GM23338 (cell line): ENCODE data around the gene MRPS14. TPM values are rescaled to one million over a fixed set of nuclear protein-coding genes. Genes with fewer than 3 reads are reported as not detected.

Source experiments
- ATAC-seq: fragments of 200-7000 bp; cut with Tn5 transposase; 3 replicates; pipeline ENCODE4 v1.9.1; 2020
- DNase-seq: peaks from one replicate; pipeline ENCODE4 v3.0.0-alpha.2; 2015; ENCODE audit warnings: low spot score
- H2AFZ ChIP-seq: fragments of 200-600 bp; sonication (generic); 2 replicates; pipeline ENCODE4 v1.8.0; 2016; ENCODE audit warnings: antibody characterized with exemption, mild to moderate bottlenecking, moderate library complexity
- H3F3A ChIP-seq: fragments of 200-600 bp; sonication (generic); replicated peaks from 2 replicates; pipeline ENCODE4 v1.8.0; 2017; ENCODE audit warnings: antibody characterized with exemption, mixed run types, low read depth
- H3K27ac ChIP-seq: fragments of 200-600 bp; sonication (generic); 2 replicates; pipeline ENCODE4 v1.6.1; 2016; ENCODE audit warnings: low read depth
- H3K27me3 ChIP-seq: fragments of 200-600 bp; sonication (generic); 2 replicates; pipeline ENCODE4 v1.8.0; 2016; ENCODE audit warnings: mild to moderate bottlenecking, mixed run types, moderate library complexity; ENCODE audit not compliant: insufficient read depth
- H3K36me3 ChIP-seq: fragments of 200-600 bp; sonication (generic); 2 replicates; pipeline ENCODE4 v1.8.0; 2016; ENCODE audit warnings: mild to moderate bottlenecking; ENCODE audit not compliant: insufficient read depth
- H3K4me1 ChIP-seq: fragments of 200-600 bp; sonication (generic); 2 replicates; pipeline ENCODE4 v1.8.0; 2016; ENCODE audit warnings: mild to moderate bottlenecking, moderate library complexity; ENCODE audit not compliant: insufficient read depth
- H3K4me2 ChIP-seq: fragments of 200-600 bp; sonication (generic); 2 replicates; pipeline ENCODE4 v1.7.1; 2017; ENCODE audit warnings: mixed run types
- H3K4me3 ChIP-seq: fragments of 200-600 bp; sonication (generic); 2 replicates; pipeline ENCODE4 v1.6.1; 2016; ENCODE audit warnings: mixed run types
- H3K79me2 ChIP-seq: fragments of 200-600 bp; sonication (generic); replicated peaks from 2 replicates; pipeline ENCODE4 v1.8.0; 2017; ENCODE audit warnings: mild to moderate bottlenecking; ENCODE audit not compliant: insufficient read depth
- H3K9me2 ChIP-seq: fragments of 200-600 bp; sonication (generic); 2 replicates; pipeline ENCODE4 v1.8.0; 2017; ENCODE audit not compliant: insufficient read depth
- H4K20me1 ChIP-seq: fragments of 200-600 bp; sonication (generic); replicated peaks from 2 replicates; pipeline ENCODE4 v1.8.0; 2017; ENCODE audit warnings: mild to moderate bottlenecking; ENCODE audit not compliant: insufficient read depth
- H3K27ac Mint-ChIP-seq: 2 replicates; pipeline ENCODE4 v1.8.0; 2020; ENCODE audit warnings: inconsistent platforms, mild to moderate bottlenecking, moderate library complexity, mixed read lengths
- H3K27me3 Mint-ChIP-seq: 3 replicates; pipeline ENCODE4 v1.8.0; 2022; ENCODE audit warnings: low read depth, mild to moderate bottlenecking, moderate library complexity, mixed read lengths, inconsistent platforms; ENCODE audit not compliant: insufficient read depth, poor library complexity
- H3K36me3 Mint-ChIP-seq: 3 replicates; pipeline ENCODE4 v1.8.0; 2021; ENCODE audit warnings: low read depth, mild to moderate bottlenecking, inconsistent platforms, moderate library complexity, mixed read lengths
- H3K4me1 Mint-ChIP-seq: 3 replicates; pipeline ENCODE4 v1.8.0; 2020; ENCODE audit warnings: mild to moderate bottlenecking, inconsistent platforms, mixed read lengths
- H3K4me3 Mint-ChIP-seq: 3 replicates; pipeline ENCODE4 v1.8.0; 2021; ENCODE audit warnings: moderate library complexity, mild to moderate bottlenecking, inconsistent platforms, mixed read lengths
- H3K9me3 Mint-ChIP-seq: 3 replicates; pipeline ENCODE4 v1.8.0; 2020; ENCODE audit warnings: moderate library complexity, mild to moderate bottlenecking, inconsistent platforms, mixed read lengths
- CTCF ChIP-seq, 2 experiments: fragments of 200-600 bp in 1 of 2; sonication (generic) in 1 of 2; conservative IDR thresholded peaks; 2 replicates each; pipeline versions ENCODE4 v1.5.1 to v1.6.1; 2016 to 2017; ENCODE audit warnings: antibody characterized with exemption in 2 of 2, low read depth in 2 of 2, mild to moderate bottlenecking in 2 of 2, moderate library complexity in 1 of 2
- ZNF462 ChIP-seq: fragments of 250-450 bp; sonication (Bioruptor Pico); IDR thresholded peaks from 2 replicates; pipeline ENCODE4 v1.5.0; 2020; ENCODE audit warnings: mild to moderate bottlenecking, moderate library complexity
- polyA plus RNA-seq: library from polyadenylated mRNA; unstranded; fragments of >200 nt; fragmentation: Nextera tagmentation; extraction: Ambion mirVana; gene quantifications from 2 replicates; pipeline ENCODE4 v1.2.1, GENCODE V29; 2016
- total RNA-seq: library from RNA; depleted of rRNA; stranded (reverse); fragments of >200 nt; shearing (Covaris generic); gene quantifications from 2 replicates; pipeline ENCODE4 v1.2.3, GENCODE V29; 2014

The MRPS14 gene
- total and polyA plus RNA-seq, 2 experiments from 2014 or later: 18.5 to 75.7 TPM

GRCh38 chr1:174998569-174999215, 24.5 kb downstream of the MRPS14 start:
- Histone ChIP-seq H3K4me3 (peak overlapping the region; percentile 88), H3K27ac (peak overlapping the region; percentile 95), H3K27me3 (no peaks in the 10 kb centered on the region), H3K4me1 (peaks cover 11% of the 10 kb centered on the region), H3K9me2 (no peaks in the 10 kb centered on the region), H4K20me1 (peaks cover 24% of the 10 kb centered on the region), H2AFZ (peak overlapping the region; percentile 6; the same call in 1 of the 2 replicates), H3F3A (no peaks in the 10 kb centered on the region), H3K4me2 (peak overlapping the region; percentile 87), H3K79me2 (peaks cover 36% of the 10 kb centered on the region), H3K36me3 (no peaks in the 10 kb centered on the region)
- DNase-seq (peak; percentile 84), ATAC-seq (peak; percentile 17)
- Mint-ChIP-seq H3K4me3 (no peak overlapping the region), H3K4me1 (peaks cover 28% of the 10 kb centered on the region; the same call in 2 of the 3 replicates), H3K27me3 (peaks cover 3% of the 10 kb centered on the region), H3K27ac (no peak overlapping the region), H3K36me3 (peaks cover 14% of the 10 kb centered on the region), H3K9me3 (no peaks in the 10 kb centered on the region)
- TF ChIP-seq ZNF462 (CRISPR knock-in tag): no peak
- TF ChIP-seq CTCF (conservative IDR thresholded peaks at IDR 0.05; ENCODE audit: low read depth in 2 of 2): peak; percentile 73 to 90
